IMR-90 (cell line): ENCODE data around the gene IL4R.

Source experiments
- BHLHE40 ChIP-seq: fragments of 150-350 bp; IDR thresholded peaks from 2 replicates; pipeline ENCODE4 v1.6.1; 2016; ENCODE audit warnings: mild to moderate bottlenecking, low read depth, low read length
- CHD1 ChIP-seq: IDR thresholded peaks from 2 replicates; pipeline ENCODE4 v1.6.1; 2012; ENCODE audit warnings: low read depth, low read length, improper control_type of control experiment
- POLR2A ChIP-seq: IDR thresholded peaks from 2 replicates; pipeline ENCODE4 v1.6.1; 2012; ENCODE audit warnings: mild to moderate bottlenecking, low read depth, low read length
- SMC3 ChIP-seq: fragments of 150-350 bp; IDR thresholded peaks from 2 replicates; pipeline ENCODE4 v1.6.1; 2016; ENCODE audit warnings: low read depth, mild to moderate bottlenecking, antibody characterized with exemption, low read length, moderate library complexity
- TF ChIP-seq, protein P1 (sequence below): conservative IDR thresholded peaks from 2 replicates; pipeline ENCODE4 v1.5.1; 2012; ENCODE audit warnings: mild to moderate bottlenecking, low read depth, low read length, improper control_type of control experiment
- TF ChIP-seq, protein P2 (sequence below): fragments of 150-350 bp; IDR thresholded peaks from 2 replicates; pipeline ENCODE4 v1.6.1; 2017; ENCODE audit warnings: mild to moderate bottlenecking, antibody characterized with exemption, low read length, low read depth

DNA sequence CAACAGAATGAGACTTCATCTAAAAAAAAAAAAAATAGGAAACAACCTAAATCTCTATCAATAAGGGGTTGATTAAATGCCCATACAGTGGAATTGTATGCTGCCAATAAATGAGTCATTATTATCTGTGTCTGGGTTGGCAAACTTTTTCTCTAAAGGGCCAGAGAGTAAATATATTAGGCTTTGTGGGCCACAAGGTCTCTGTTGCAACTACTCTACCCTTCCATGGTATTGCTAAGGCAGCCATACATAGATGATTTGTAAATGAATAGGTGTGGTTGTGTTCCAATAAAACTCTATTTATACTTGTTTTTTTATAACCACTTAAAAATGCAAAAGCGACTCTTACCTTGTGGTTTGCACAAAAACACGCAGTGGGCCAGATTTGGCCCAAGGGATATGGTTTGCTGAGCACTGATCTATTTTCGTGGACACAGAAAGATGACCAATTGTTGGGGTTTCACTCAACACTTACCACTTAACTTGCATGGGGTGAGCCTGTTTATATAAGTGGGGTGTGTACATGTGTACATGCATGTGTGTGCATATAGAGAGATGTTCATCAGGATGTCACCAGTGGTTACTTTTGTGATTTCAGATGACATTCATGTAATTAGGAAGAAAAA lies 12.4 kb upstream of the IL4R start:
- TF ChIP-seq, protein P1, sequence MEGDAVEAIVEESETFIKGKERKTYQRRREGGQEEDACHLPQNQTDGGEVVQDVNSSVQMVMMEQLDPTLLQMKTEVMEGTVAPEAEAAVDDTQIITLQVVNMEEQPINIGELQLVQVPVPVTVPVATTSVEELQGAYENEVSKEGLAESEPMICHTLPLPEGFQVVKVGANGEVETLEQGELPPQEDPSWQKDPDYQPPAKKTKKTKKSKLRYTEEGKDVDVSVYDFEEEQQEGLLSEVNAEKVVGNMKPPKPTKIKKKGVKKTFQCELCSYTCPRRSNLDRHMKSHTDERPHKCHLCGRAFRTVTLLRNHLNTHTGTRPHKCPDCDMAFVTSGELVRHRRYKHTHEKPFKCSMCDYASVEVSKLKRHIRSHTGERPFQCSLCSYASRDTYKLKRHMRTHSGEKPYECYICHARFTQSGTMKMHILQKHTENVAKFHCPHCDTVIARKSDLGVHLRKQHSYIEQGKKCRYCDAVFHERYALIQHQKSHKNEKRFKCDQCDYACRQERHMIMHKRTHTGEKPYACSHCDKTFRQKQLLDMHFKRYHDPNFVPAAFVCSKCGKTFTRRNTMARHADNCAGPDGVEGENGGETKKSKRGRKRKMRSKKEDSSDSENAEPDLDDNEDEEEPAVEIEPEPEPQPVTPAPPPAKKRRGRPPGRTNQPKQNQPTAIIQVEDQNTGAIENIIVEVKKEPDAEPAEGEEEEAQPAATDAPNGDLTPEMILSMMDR, result no peak
- TF ChIP-seq, protein P2, sequence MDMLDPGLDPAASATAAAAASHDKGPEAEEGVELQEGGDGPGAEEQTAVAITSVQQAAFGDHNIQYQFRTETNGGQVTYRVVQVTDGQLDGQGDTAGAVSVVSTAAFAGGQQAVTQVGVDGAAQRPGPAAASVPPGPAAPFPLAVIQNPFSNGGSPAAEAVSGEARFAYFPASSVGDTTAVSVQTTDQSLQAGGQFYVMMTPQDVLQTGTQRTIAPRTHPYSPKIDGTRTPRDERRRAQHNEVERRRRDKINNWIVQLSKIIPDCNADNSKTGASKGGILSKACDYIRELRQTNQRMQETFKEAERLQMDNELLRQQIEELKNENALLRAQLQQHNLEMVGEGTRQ, result no peak
- no peak for TF ChIP-seq BHLHE40
- TF ChIP-seq POLR2A, result no peak
- TF ChIP-seq CHD1, result no peak
- TF ChIP-seq SMC3, result no peak
